HepG2 (cell line): ENCODE results near the gene MPV17L2. TPM values are rescaled to one million over a fixed set of nuclear protein-coding genes. Genes with fewer than 3 reads are reported as not detected.

ENCODE experiments used
- EED ChIP-seq: sonication (generic); formaldehyde crosslinking; IDR thresholded peaks from 2 replicates; pipeline ENCODE4 v1.5.0; 2020; ENCODE audit warnings: mild to moderate bottlenecking, missing genetic modification reagents
- GATAD2A ChIP-seq: IDR thresholded peaks from 2 replicates; pipeline ENCODE4 v1.6.1; 2016
- NR2C2 ChIP-seq: sonication (generic); formaldehyde crosslinking; IDR thresholded peaks from 2 replicates; pipeline ENCODE4 v1.4.0; 2020; ENCODE audit warnings: missing genetic modification reagents, mild to moderate bottlenecking, moderate library complexity, borderline replicate concordance
- NR2F2 ChIP-seq: IDR thresholded peaks from 2 replicates; pipeline ENCODE4 v1.6.1; 2012; ENCODE audit warnings: low read depth, inconsistent platforms, borderline replicate concordance
- RAD21 ChIP-seq: fragments of 450-650 bp; formaldehyde crosslinking; IDR thresholded peaks from 2 replicates; pipeline ENCODE4 v1.5.0; 2020; ENCODE audit warnings: mild to moderate bottlenecking
- REPIN1 ChIP-seq: sonication (generic); formaldehyde crosslinking; IDR thresholded peaks from 2 replicates; pipeline ENCODE4 v1.8.0; 2022; ENCODE audit warnings: missing genetic modification reagents, low read depth, mild to moderate bottlenecking, borderline replicate concordance
- ZNF296 ChIP-seq: sonication (generic); formaldehyde crosslinking; conservative IDR thresholded peaks from 2 replicates; pipeline ENCODE4 v1.5.0; 2020; ENCODE audit warnings: mild to moderate bottlenecking, missing genetic modification reagents
- ZNF543 ChIP-seq: sonication (generic); formaldehyde crosslinking; IDR thresholded peaks from 2 replicates; pipeline ENCODE4 v1.4.0; 2020; ENCODE audit warnings: mild to moderate bottlenecking, missing genetic modification reagents
- polyA plus RNA-seq, 8 experiments: library from polyadenylated mRNA; depleted of rRNA in 3 of 8; stranded (reverse) in 7 of 8; unstranded in 1 of 8; fragments of >200 nt; fragmentation: Illumina TruSeq in 4 of 8; extraction: Trizol in 4 of 8; gene quantifications; 2 replicates each; pipeline versions ENCODE4 v1.2.1 to v1.2.3, GENCODE V29; 2011 to 2016; ENCODE audit warnings: low read depth in 4 of 8, missing spikeins in 1 of 8, mixed read lengths in 1 of 8; ENCODE audit not compliant: insufficient read depth in 1 of 8
- total RNA-seq, 5 experiments: library from RNA; depleted of rRNA; stranded (reverse); fragments of >200 nt; fragmentation: Illumina TruSeq; extraction: Trizol; gene quantifications; 2 replicates each; pipeline ENCODE4 v1.2.3, GENCODE V29; 2016; ENCODE audit warnings: low read depth in 1 of 5
- TF ChIP-seq, protein P1 (sequence below): sonication (generic); formaldehyde crosslinking; IDR thresholded peaks from 2 replicates; pipeline ENCODE4 v1.5.1; 2020; ENCODE audit warnings: missing genetic modification reagents, mild to moderate bottlenecking, borderline replicate concordance
- TF ChIP-seq, protein P2 (sequence below): sonication (generic); formaldehyde crosslinking; IDR thresholded peaks from 2 replicates; pipeline ENCODE4 v1.5.0; 2020; ENCODE audit warnings: mild to moderate bottlenecking, missing genetic modification reagents
- TF ChIP-seq, protein P3 (sequence below), 2 experiments: fragments of 450-650 bp in 1 of 2; sonication (generic) in 1 of 2; formaldehyde crosslinking in 1 of 2; IDR thresholded peaks; 2 replicates each; pipeline versions ENCODE4 v1.6.1 to v1.8.0; 2016 to 2022; ENCODE audit warnings: antibody characterized with exemption in 1 of 2, mild to moderate bottlenecking in 1 of 2, missing genetic modification reagents in 1 of 2
- TF ChIP-seq, protein P4 (sequence below): sonication (generic); formaldehyde crosslinking; IDR thresholded peaks from 2 replicates; pipeline ENCODE4 v1.8.0; 2022; ENCODE audit warnings: missing genetic modification reagents, mild to moderate bottlenecking, inconsistent platforms, borderline replicate concordance

The MPV17L2 gene
- total and polyA plus RNA-seq, 2 of the 13 experiments (the other 11 are each of a cell fraction or from before 2014, with no cell fraction given), result 13.6 to 16.7 TPM

DNA sequence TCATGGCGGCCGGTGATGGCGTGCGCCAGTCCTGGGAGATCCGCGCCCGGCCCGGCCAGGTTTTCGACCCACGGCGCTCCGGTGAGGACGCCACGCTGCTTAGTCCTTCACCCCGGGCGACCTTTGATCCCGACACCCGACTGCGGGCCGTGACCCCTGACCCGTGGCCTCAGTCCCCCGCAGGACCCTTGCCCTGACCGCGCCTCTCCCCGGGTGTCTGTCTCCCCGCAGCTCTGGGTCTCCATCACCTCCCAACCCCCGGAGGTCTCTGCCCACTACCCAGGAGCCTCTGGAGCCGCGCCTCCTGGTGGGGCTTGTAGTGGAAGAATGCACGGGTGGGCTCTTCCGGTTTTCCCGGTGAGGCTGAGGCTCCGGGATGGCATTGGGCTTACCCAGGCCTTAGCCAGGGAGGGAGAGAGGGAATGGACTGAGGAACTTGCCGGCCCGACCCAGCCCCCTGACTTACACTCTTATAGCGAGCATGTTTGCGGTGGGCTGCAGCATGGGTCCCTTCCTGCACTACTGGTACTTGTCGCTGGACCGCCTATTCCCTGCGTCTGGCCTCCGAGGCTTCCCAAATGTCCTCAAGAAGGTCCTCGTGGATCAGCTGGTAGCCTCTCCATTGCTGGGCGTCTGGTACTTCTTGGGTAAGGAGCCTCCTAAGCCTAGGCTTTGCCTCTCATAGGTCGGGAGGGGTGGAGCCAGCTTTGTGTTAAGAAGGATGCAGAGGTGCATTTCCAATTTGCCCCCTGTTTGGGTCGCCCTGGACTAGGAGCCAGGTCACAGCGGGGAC, 566 bp downstream of the MPV17L2 start (continued):
- TF ChIP-seq ZNF296 (CRISPR knock-in tag), result peak; percentile 31; the same call in 1 of the 2 replicates
- 0 out of 2 replicates have a peak, but pooled peaks have one; percentile 4 for TF ChIP-seq RAD21 (CRISPR knock-in tag)
- 0 out of 2 replicates have a peak, but pooled peaks have one; percentile 54 for TF ChIP-seq EED
- TF ChIP-seq, protein P1, sequence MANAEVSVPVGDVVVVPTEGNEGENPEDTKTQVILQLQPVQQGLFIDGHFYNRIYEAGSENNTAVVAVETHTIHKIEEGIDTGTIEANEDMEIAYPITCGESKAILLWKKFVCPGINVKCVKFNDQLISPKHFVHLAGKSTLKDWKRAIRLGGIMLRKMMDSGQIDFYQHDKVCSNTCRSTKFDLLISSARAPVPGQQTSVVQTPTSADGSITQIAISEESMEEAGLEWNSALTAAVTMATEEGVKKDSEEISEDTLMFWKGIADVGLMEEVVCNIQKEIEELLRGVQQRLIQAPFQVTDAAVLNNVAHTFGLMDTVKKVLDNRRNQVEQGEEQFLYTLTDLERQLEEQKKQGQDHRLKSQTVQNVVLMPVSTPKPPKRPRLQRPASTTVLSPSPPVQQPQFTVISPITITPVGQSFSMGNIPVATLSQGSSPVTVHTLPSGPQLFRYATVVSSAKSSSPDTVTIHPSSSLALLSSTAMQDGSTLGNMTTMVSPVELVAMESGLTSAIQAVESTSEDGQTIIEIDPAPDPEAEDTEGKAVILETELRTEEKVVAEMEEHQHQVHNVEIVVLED (CRISPR knock-in tag), result no peak
- TF ChIP-seq NR2F2, result no peak
- 0 out of 2 replicates have a peak, but pooled peaks have one; percentile 19 for TF ChIP-seq ZNF543 (CRISPR knock-in tag)
- TF ChIP-seq, protein P2, sequence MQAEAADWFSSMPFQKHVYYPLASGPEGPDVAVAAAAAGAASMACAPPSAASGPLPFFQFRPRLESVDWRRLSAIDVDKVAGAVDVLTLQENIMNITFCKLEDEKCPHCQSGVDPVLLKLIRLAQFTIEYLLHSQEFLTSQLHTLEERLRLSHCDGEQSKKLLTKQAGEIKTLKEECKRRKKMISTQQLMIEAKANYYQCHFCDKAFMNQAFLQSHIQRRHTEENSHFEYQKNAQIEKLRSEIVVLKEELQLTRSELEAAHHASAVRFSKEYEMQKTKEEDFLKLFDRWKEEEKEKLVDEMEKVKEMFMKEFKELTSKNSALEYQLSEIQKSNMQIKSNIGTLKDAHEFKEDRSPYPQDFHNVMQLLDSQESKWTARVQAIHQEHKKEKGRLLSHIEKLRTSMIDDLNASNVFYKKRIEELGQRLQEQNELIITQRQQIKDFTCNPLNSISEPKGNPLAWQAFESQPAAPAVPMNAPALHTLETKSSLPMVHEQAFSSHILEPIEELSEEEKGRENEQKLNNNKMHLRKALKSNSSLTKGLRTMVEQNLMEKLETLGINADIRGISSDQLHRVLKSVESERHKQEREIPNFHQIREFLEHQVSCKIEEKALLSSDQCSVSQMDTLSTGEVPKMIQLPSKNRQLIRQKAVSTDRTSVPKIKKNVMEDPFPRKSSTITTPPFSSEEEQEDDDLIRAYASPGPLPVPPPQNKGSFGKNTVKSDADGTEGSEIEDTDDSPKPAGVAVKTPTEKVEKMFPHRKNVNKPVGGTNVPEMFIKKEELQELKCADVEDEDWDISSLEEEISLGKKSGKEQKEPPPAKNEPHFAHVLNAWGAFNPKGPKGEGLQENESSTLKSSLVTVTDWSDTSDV (CRISPR knock-in tag), result 0 out of 2 replicates have a peak, but pooled peaks have one; percentile 56
- TF ChIP-seq, protein P3, sequence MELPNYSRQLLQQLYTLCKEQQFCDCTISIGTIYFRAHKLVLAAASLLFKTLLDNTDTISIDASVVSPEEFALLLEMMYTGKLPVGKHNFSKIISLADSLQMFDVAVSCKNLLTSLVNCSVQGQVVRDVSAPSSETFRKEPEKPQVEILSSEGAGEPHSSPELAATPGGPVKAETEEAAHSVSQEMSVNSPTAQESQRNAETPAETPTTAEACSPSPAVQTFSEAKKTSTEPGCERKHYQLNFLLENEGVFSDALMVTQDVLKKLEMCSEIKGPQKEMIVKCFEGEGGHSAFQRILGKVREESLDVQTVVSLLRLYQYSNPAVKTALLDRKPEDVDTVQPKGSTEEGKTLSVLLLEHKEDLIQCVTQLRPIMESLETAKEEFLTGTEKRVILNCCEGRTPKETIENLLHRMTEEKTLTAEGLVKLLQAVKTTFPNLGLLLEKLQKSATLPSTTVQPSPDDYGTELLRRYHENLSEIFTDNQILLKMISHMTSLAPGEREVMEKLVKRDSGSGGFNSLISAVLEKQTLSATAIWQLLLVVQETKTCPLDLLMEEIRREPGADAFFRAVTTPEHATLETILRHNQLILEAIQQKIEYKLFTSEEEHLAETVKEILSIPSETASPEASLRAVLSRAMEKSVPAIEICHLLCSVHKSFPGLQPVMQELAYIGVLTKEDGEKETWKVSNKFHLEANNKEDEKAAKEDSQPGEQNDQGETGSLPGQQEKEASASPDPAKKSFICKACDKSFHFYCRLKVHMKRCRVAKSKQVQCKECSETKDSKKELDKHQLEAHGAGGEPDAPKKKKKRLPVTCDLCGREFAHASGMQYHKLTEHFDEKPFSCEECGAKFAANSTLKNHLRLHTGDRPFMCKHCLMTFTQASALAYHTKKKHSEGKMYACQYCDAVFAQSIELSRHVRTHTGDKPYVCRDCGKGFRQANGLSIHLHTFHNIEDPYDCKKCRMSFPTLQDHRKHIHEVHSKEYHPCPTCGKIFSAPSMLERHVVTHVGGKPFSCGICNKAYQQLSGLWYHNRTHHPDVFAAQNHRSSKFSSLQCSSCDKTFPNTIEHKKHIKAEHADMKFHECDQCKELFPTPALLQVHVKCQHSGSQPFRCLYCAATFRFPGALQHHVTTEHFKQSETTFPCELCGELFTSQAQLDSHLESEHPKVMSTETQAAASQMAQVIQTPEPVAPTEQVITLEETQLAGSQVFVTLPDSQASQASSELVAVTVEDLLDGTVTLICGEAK (IDR thresholded peaks at IDR 0.05), result no peak
- TF ChIP-seq, protein P3 (CRISPR knock-in tag; IDR thresholded peaks at IDR 0.05), result peak; percentile 2; the same call in 1 of the 2 replicates
- TF ChIP-seq, protein P4, sequence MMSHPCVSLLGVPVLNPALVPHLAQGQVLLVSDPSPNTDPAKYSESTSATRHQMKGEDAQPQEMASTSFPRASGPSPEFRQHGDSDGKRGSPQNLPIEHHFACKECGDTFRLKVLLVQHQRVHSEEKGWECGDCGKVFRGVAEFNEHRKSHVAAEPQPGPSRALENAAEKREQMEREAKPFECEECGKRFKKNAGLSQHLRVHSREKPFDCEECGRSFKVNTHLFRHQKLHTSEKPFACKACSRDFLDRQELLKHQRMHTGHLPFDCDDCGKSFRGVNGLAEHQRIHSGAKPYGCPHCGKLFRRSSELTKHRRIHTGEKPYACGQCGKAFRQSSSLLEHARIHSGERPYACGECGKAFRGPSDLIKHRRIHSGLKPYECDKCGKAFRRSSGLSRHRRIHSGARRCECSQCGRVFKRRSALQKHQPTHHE, result no peak
- peak; percentile 84 for TF ChIP-seq NR2C2
- peak; percentile 65; the same call in 1 of the 2 replicates for TF ChIP-seq REPIN1 (CRISPR knock-in tag)
- no peak for TF ChIP-seq GATAD2A (CRISPR knock-in tag)
